Measurements from ENCODE around the gene STAG1.

DNA sequence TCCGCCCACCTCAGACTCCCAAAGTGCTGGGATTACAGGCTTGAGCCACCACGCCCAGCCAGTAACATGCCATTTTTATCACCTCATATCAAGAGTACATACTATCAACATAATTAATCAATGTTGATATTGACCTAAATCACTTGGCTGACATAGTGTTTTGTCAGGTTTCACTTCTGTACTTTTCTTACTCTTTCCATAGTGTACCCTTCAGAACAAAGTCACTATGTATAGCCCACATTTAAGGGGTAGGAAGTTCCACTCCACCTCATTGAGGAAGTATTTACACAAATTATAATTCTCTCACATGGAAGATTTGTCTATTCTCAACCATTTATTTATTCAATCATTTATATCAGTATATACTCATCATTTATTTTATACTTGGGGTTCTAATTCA lies 145.2 kb downstream of the STAG1 start:
- TF ChIP-seq, protein P1, sequence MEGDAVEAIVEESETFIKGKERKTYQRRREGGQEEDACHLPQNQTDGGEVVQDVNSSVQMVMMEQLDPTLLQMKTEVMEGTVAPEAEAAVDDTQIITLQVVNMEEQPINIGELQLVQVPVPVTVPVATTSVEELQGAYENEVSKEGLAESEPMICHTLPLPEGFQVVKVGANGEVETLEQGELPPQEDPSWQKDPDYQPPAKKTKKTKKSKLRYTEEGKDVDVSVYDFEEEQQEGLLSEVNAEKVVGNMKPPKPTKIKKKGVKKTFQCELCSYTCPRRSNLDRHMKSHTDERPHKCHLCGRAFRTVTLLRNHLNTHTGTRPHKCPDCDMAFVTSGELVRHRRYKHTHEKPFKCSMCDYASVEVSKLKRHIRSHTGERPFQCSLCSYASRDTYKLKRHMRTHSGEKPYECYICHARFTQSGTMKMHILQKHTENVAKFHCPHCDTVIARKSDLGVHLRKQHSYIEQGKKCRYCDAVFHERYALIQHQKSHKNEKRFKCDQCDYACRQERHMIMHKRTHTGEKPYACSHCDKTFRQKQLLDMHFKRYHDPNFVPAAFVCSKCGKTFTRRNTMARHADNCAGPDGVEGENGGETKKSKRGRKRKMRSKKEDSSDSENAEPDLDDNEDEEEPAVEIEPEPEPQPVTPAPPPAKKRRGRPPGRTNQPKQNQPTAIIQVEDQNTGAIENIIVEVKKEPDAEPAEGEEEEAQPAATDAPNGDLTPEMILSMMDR (IDR thresholded peaks at IDR 0.05; ENCODE audit: low read depth, low read length): no peak
- TF ChIP-seq EZH2phosphoT487 (IDR thresholded peaks at IDR 0.05; ENCODE audit: low read depth): no peak

Measured in OCI-LY3 (cell line).